LoVo (cell line): ENCODE results near the gene SPANXN3.
"Not testable (repeated sequence)": the region's sequence is repeated elsewhere in the genome, so short reads cannot be mapped to it uniquely, and the experiment has no call there.

Source experiments
- DNase-seq: peaks from one replicate; pipeline ENCODE4 v3.0.0-alpha.2; 2016; ENCODE audit warnings: low spot score

SPANXN3 gene

GRCh38 chrX:143517375-143517774, at the start of gene SPANXN3:
Gene SPANXN3, minus strand, starts transcription at chrX:143517475. Its CDS starts 84 bp downstream, at chrX:143517391.
- not testable (repeated sequence) for DNase-seq

GRCh38 chrX:143536176-143536575, 18.9 kb upstream of the SPANXN3 start:
- DNase-seq = no peak

GRCh38 chrX:143502196-143502595, 15.1 kb downstream of the SPANXN3 start:
- DNase-seq = not testable (repeated sequence)

GRCh38 chrX:143500751-143501150, 16.5 kb downstream of the SPANXN3 start:
- DNase-seq = no peak

GRCh38 chrX:143486105-143486504, 31.2 kb downstream of the SPANXN3 start:
- DNase-seq = no peak

GRCh38 chrX:143476751-143477150, 40.5 kb downstream of the SPANXN3 start:
- DNase-seq = no peak

GRCh38 chrX:143472347-143472938, 44.8 kb downstream of the SPANXN3 start:
- DNase-seq = no peak

GRCh38 chrX:143466130-143466529, 51.1 kb downstream of the SPANXN3 start:
- DNase-seq = no peak

- no peak for DNase-seq
These were observed 54.6 kb downstream of the SPANXN3 start for GRCh38 chrX:143462696-143463095.

- DNase-seq = no peak
These were observed 55.7 kb downstream of the SPANXN3 start for GRCh38 chrX:143461606-143462005.
